ENCODE data around the gene ZSCAN18. TPM values are rescaled to one million over a fixed set of nuclear protein-coding genes. Genes with fewer than 3 reads are reported as not detected.

Gene ZSCAN18
- total and polyA plus RNA-seq, 4 donors: 22.1 to 123 (median 53.0) TPM

- 93 to 97% methylated on average over 24 of the region's 24 CpGs for WGBS, 2 donors
- DNase-seq (no peak), ATAC-seq (ENCODE audit: insufficient read depth, low FRiP score) (no peak)
- Histone ChIP-seq H3K4me3 (no peak overlapping the region), H3K36me3 (ENCODE audit: control insufficient read depth in 4 of 4, insufficient read depth in 4 of 4, low read length in 4 of 4) (no peaks in the 10 kb centered on the region), H3K27me3 (ENCODE audit: control insufficient read depth in 3 of 3, insufficient read depth in 3 of 3, low read length in 2 of 3) (no peaks in the 10 kb centered on the region), H3K9ac (ENCODE audit: insufficient read depth in 1 of 2, low read length in 2 of 2) (no peak overlapping the region), H3K4me1 (ENCODE audit: control insufficient read depth in 5 of 5, insufficient read depth in 5 of 5, low read length in 5 of 5) (no peaks in the 10 kb centered on the region), H3K27ac (ENCODE audit: low read depth in 1 of 2, low read length in 1 of 2) (no peak overlapping the region), H3K9me3 (ENCODE audit: control insufficient read depth in 4 of 4, insufficient read depth in 3 of 4, low read length in 3 of 4) (peaks cover 0 to 72% (median 8%) of the 10 kb centered on the region in 4 donors)
- TF ChIP-seq, protein P1, sequence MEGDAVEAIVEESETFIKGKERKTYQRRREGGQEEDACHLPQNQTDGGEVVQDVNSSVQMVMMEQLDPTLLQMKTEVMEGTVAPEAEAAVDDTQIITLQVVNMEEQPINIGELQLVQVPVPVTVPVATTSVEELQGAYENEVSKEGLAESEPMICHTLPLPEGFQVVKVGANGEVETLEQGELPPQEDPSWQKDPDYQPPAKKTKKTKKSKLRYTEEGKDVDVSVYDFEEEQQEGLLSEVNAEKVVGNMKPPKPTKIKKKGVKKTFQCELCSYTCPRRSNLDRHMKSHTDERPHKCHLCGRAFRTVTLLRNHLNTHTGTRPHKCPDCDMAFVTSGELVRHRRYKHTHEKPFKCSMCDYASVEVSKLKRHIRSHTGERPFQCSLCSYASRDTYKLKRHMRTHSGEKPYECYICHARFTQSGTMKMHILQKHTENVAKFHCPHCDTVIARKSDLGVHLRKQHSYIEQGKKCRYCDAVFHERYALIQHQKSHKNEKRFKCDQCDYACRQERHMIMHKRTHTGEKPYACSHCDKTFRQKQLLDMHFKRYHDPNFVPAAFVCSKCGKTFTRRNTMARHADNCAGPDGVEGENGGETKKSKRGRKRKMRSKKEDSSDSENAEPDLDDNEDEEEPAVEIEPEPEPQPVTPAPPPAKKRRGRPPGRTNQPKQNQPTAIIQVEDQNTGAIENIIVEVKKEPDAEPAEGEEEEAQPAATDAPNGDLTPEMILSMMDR (IDR thresholded peaks at IDR 0.05; ENCODE audit: control extremely low read depth, extremely low read depth): no peak
Observed at GRCh38 chr19:58045411-58046050, 52.5 kb downstream of the ZSCAN18 start.

GRCh38 chr19:58044886-58045285 is 53.1 kb downstream of the ZSCAN18 start:
- TF ChIP-seq, protein P1 (IDR thresholded peaks at IDR 0.05; ENCODE audit: control extremely low read depth, extremely low read depth): no peak
- H3K27ac ChIP-seq (ENCODE audit: low read depth in 1 of 2, low read length in 1 of 2): no peak overlapping the region
- H3K27me3 ChIP-seq (ENCODE audit: control insufficient read depth in 3 of 3, insufficient read depth in 3 of 3, low read length in 2 of 3): no peaks in the 10 kb centered on the region
- H3K4me3 ChIP-seq: no peak overlapping the region
- peaks cover 0 to 79% (median 8%) of the 10 kb centered on the region in 4 donors for H3K9me3 ChIP-seq (ENCODE audit: control insufficient read depth in 4 of 4, insufficient read depth in 3 of 4, low read length in 3 of 4)
- no peaks in the 10 kb centered on the region for H3K4me1 ChIP-seq (ENCODE audit: control insufficient read depth in 5 of 5, insufficient read depth in 5 of 5, low read length in 5 of 5)
- ATAC-seq (ENCODE audit: insufficient read depth, low FRiP score): no peak
- 92 to 96% methylated on average over 26 of the region's 26 CpGs for WGBS, 2 donors
- H3K36me3 ChIP-seq (ENCODE audit: control insufficient read depth in 4 of 4, insufficient read depth in 4 of 4, low read length in 4 of 4): no peaks in the 10 kb centered on the region
- H3K9ac ChIP-seq (ENCODE audit: insufficient read depth in 1 of 2, low read length in 2 of 2): no peak overlapping the region
- DNase-seq: no peak

DNA sequence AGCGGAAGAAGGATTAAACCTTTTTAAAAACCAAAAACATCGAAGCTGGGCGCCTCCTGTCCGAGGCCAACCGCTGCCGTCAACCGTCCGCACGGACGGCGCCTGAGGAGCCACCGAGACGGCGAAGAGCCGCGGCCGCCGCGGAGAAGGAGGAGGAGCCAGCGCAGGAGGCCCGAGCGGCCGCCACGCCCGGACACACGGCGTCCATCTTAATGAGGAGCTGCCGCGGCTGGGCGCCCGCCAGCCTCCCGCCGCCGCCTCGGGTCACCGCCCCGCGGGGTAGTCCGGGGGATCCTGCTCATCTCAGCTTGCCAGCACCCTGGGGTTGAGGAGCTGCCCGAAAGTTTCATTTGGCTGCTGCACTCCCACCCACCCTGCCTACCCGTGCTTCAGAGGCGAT is 53.6 kb downstream of the ZSCAN18 start:
- H3K4me3 ChIP-seq: no peak overlapping the region
- DNase-seq (no peak), ATAC-seq (ENCODE audit: insufficient read depth, low FRiP score) (no peak)
- no peak overlapping the region for H3K9ac ChIP-seq (ENCODE audit: insufficient read depth in 1 of 2, low read length in 2 of 2)
- TF ChIP-seq, protein P1 (IDR thresholded peaks at IDR 0.05; ENCODE audit: control extremely low read depth, extremely low read depth): no peak
- H3K4me1 ChIP-seq (ENCODE audit: control insufficient read depth in 5 of 5, insufficient read depth in 5 of 5, low read length in 5 of 5): no peaks in the 10 kb centered on the region
- H3K36me3 ChIP-seq (ENCODE audit: control insufficient read depth in 4 of 4, insufficient read depth in 4 of 4, low read length in 4 of 4): no peaks in the 10 kb centered on the region
- peaks cover 0 to 77% (median 5%) of the 10 kb centered on the region in 4 donors for H3K9me3 ChIP-seq (ENCODE audit: control insufficient read depth in 4 of 4, insufficient read depth in 3 of 4, low read length in 3 of 4)
- H3K27ac ChIP-seq (ENCODE audit: low read depth in 1 of 2, low read length in 1 of 2): no peak overlapping the region
- H3K27me3 ChIP-seq (ENCODE audit: control insufficient read depth in 3 of 3, insufficient read depth in 3 of 3, low read length in 2 of 3): no peaks in the 10 kb centered on the region
- 56 to 82% methylated on average over 40 to 42 of the region's 42 CpGs for WGBS, 2 donors

Measured in lung (tissue), 12 donors.